Muscle of arm (tissue), 12 donors: Measurements from ENCODE around the gene OSR1. TPM values are rescaled to one million over a fixed set of nuclear protein-coding genes. Genes with fewer than 3 reads are reported as not detected.
"Not testable (repeated sequence)": the region's sequence is repeated elsewhere in the genome, so short reads cannot be mapped to it uniquely, and the experiment has no call there.

Source experiments
- DNase-seq: peaks from one replicate; pipeline ENCODE4 v3.0.0-alpha.2; 2013
- polyA plus RNA-seq, 12 donors: library from polyadenylated mRNA; unstranded; fragments of 120-200 nt; gene quantifications; one replicate each; pipeline ENCODE4 v1.2.1, GENCODE V29; 2013; ENCODE audit not compliant: insufficient read length in 12 of 12

The OSR1 gene
- polyA plus RNA-seq, 12 donors: 10.3 to 39.2 (median 20.7) TPM; not detected in 1

GRCh38 chr2:19337742-19338141 lies 20.7 kb downstream of the OSR1 start:
- no peak for DNase-seq

GRCh38 chr2:19337202-19337601 lies 21.2 kb downstream of the OSR1 start:
- no peak for DNase-seq

- DNase-seq: no peak
Measured at GRCh38 chr2:19336781-19337180, 21.6 kb downstream of the OSR1 start.

- no peak for DNase-seq
Measured at GRCh38 chr2:19332503-19332902, 25.9 kb downstream of the OSR1 start.

- no peak for DNase-seq
Measured at GRCh38 chr2:19331450-19331849, 27.0 kb downstream of the OSR1 start.

- DNase-seq: no peak
Measured at GRCh38 chr2:19330436-19330835, 28.0 kb downstream of the OSR1 start.

- DNase-seq: no peak
Measured at GRCh38 chr2:19329445-19329844, 29.0 kb downstream of the OSR1 start.

GRCh38 chr2:19327496-19327895 lies 30.9 kb downstream of the OSR1 start:
- DNase-seq: no peak

- no peak for DNase-seq
Measured at GRCh38 chr2:19321946-19322345, 36.5 kb downstream of the OSR1 start.

GRCh38 chr2:19320813-19321212 lies 37.6 kb downstream of the OSR1 start:
- DNase-seq: no peak

GRCh38 chr2:19319698-19320097 lies 38.7 kb downstream of the OSR1 start:
- no peak for DNase-seq

- DNase-seq: no peak
Measured at GRCh38 chr2:19319064-19319463, 39.4 kb downstream of the OSR1 start.

GRCh38 chr2:19313553-19313952 lies 44.9 kb downstream of the OSR1 start:
- DNase-seq: no peak

GRCh38 chr2:19312949-19313348 lies 45.5 kb downstream of the OSR1 start:
- DNase-seq: no peak

- DNase-seq: not testable (repeated sequence)
Measured at GRCh38 chr2:19306065-19306464, 52.4 kb downstream of the OSR1 start.

GRCh38 chr2:19305400-19306055 lies 52.9 kb downstream of the OSR1 start:
- not testable (repeated sequence) for DNase-seq

- DNase-seq: no peak
Measured at GRCh38 chr2:19301706-19302105, 56.7 kb downstream of the OSR1 start.
